Right cardiac atrium (tissue), 5 donors: Measurements from ENCODE around the gene LRRC9. TPM values are rescaled to one million over a fixed set of nuclear protein-coding genes. Genes with fewer than 3 reads are reported as not detected.
A peak's percentile ranks its signal among the peaks of the same experiment; 100 is the strongest.
"Not testable (repeated sequence)": the region's sequence is repeated elsewhere in the genome, so short reads cannot be mapped to it uniquely, and the experiment has no call there.

Experiments used
- ATAC-seq, 2 donors: fragments of 200-7000 bp; cut with Tn5 transposase; one replicate each; pipeline versions ENCODE4 v1.8.0 to v1.9.1; 2020; ENCODE audit warnings: moderate library complexity in 2 of 2, mild to moderate bottlenecking in 1 of 2
- DNase-seq, 3 donors: peaks; one replicate each; pipeline ENCODE4 v3.0.0-alpha.2; 2020
- H3K27ac ChIP-seq: one replicate; pipeline ENCODE4 v1.5.1; 2013; ENCODE audit warnings: mild to moderate bottlenecking, low read length, control low read depth, moderate library complexity
- H3K27me3 ChIP-seq: one replicate; pipeline ENCODE4 v1.6.1; 2013; ENCODE audit not compliant: control insufficient read depth, insufficient read depth
- H3K4me1 ChIP-seq: one replicate; pipeline ENCODE4 v1.6.1; 2013; ENCODE audit warnings: low read length; ENCODE audit not compliant: control insufficient read depth, insufficient read depth
- H3K4me3 ChIP-seq: one replicate; pipeline ENCODE4 v1.5.1; 2013; ENCODE audit warnings: low read length, control low read depth
- H3K9me3 ChIP-seq: one replicate; pipeline ENCODE4 v1.6.1; 2013; ENCODE audit warnings: low read length; ENCODE audit not compliant: control insufficient read depth
- WGBS: extraction: QIAGEN DNeasy Blood & Tissue Kit; methylation state at CpG from one replicate; pipeline ENCODE4 v1.1.7; 2013; 5-methylcytosine and 5-hydroxymethylcytosine counted together
- intact Hi-C, 4 donors: fragments of 100-400 bp; cut with DNase I; formaldehyde crosslinking; loops; one replicate each; pipeline versions ENCODE4 v1.11.0 to v1.14.0; 2022 to 2023
- polyA plus RNA-seq: library from polyadenylated mRNA; stranded (reverse); fragments of 200-250 nt; gene quantifications from one replicate; pipeline ENCODE4 v1.2.3, GENCODE V29; 2013
- total RNA-seq, 4 donors: library from RNA; stranded (reverse); fragmentation: NEBNext Ultra II Directional; extraction: Animal tissue kit (Norgen Biotek cat#: 25700); gene quantifications; one replicate each; pipeline ENCODE4 v1.2.1, GENCODE V29; 2021
- donor health status: healthy with polysubstance abuse.
- donor health status: DM: no; HTN: yes; CAD: no.
- donor health status: DM: no; HTN: no; CAD: no.
- donor health status: DM: no; HTN: yes; CAD: no; lungs with severe emphysema.
- donor health status: DM: yes; HTN: yes; CAD: no.

The LRRC9 gene
- total and polyA plus RNA-seq, 5 donors, result 0.07 to 0.18 TPM; not detected in 3

GRCh38 chr14:59912443-59912842 lies 7.5 kb upstream of the LRRC9 start:
- no peaks in the 10 kb centered on the region for H3K4me1 ChIP-seq
- H3K4me3 ChIP-seq, result no peak overlapping the region
- ATAC-seq (no peak), DNase-seq (no peak)
- H3K27me3 ChIP-seq, result no peaks in the 10 kb centered on the region
- no peaks in the 10 kb centered on the region for H3K9me3 ChIP-seq
- H3K27ac ChIP-seq, result no peak overlapping the region
- intact Hi-C loops, result no loop called here
- 73% methylated on average over 2 of the region's 2 CpGs for WGBS

DNA sequence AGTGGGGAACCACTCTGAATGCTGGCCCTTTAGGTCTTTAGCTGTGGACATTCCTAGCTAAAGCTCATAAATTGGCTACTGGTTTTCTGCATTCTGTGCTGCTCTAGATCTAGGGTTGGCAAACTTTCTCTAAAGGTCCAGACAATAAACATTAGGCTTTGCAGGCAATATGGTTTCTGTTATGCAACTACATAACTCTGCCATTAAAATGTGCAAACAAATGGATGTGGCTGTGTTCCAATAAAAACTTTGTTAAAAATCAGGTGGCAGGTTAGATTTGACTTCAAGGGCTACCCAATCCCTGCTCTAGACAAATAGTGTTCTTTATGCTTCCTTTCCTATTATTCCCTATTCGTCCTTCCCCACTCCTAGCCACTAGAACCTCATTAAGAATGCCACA lies 6.8 kb upstream of the LRRC9 start:
- no peak for DNase-seq
- 84% methylated on average over 1 of the region's 1 CpG for WGBS
- ATAC-seq, result no peak
- no peaks in the 10 kb centered on the region for H3K4me1 ChIP-seq
- no peak overlapping the region for H3K4me3 ChIP-seq
- H3K9me3 ChIP-seq, result no peaks in the 10 kb centered on the region
- intact Hi-C loops, result no loop called here
- no peak overlapping the region for H3K27ac ChIP-seq
- no peaks in the 10 kb centered on the region for H3K27me3 ChIP-seq

DNA sequence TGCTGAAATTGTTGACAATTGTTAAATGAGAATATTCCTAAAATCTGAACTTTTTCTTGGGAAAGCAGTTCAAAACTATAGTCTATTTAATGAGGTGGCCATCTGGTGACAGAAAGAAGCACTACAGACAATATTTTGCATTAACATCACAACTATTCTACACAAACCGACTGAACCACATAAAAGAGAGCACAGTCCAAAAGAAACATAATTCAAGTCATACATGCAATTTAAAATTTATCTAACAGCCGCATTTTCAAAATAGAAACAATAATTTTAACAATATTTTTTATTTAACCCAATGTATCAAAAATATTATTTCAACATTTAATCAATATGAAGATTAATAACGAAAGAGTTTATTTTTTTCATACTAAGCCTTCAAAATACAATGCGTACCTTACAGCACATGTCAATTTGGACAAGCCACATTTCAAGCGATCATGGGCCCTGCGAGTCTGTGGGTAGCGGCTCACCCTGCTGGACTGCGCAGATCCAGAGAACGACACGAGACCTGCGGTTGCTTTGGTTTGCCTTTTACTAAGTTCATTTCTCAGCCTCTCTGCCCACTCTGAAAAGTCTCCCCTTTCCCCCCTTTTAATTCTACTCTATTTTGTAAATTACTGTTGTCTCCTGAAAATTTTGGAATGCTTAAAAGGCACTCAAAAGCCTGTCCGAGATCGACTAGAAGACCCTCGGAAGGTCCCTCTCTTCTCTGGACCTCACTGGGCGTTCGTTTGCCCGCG lies 947 bp upstream of the LRRC9 start:
- no peaks in the 10 kb centered on the region for H3K4me1 ChIP-seq
- H3K27me3 ChIP-seq, result no peaks in the 10 kb centered on the region
- no peak overlapping the region for H3K27ac ChIP-seq
- DNase-seq (peak in 2 of 3 donors; percentile 22 to 39), ATAC-seq (peak; percentile 66 to 71)
- under 1% methylated on average over 18 of the region's 18 CpGs for WGBS
- intact Hi-C loops, result no loop called here
- H3K4me3 ChIP-seq, result peak overlapping the region; percentile 47
- H3K9me3 ChIP-seq, result no peaks in the 10 kb centered on the region

GRCh38 chr14:59920378-59920683 lies 387 bp downstream of the LRRC9 start:
- no peak for DNase-seq
- Histone ChIP-seq H3K4me3 (no peak overlapping the region), H3K27ac (no peak overlapping the region), H3K4me1 (no peaks in the 10 kb centered on the region), H3K27me3 (no peaks in the 10 kb centered on the region), H3K9me3 (no peaks in the 10 kb centered on the region)
- intact Hi-C loops, result no loop called here
- 61% methylated on average over 1 of the region's 1 CpG for WGBS
- no peak for ATAC-seq

DNA sequence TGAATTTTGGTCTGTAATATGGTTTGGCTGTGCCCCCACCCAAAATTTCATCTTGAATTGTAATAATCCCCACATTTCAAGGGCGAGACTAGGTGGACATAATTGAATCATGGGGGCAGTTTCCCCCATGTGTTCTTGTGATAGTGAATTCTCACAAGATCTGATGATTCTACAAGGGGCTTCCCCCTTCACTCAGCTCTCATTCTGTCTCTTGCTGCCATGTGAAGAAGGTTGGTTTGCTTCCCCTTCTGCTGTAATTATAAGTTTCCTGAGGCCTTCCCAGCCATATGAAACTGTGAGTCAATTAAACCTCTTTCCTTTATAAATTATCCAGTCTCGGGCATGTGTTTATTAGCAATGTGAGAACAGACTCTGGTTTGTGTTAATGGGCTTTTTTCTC lies 5.9 kb downstream of the LRRC9 start:
- Histone ChIP-seq H3K9me3 (no peaks in the 10 kb centered on the region), H3K4me3 (no peak overlapping the region), H3K27ac (no peak overlapping the region), H3K4me1 (no peaks in the 10 kb centered on the region), H3K27me3 (no peaks in the 10 kb centered on the region)
- intact Hi-C loops, result no loop called here
- no peak for ATAC-seq
- DNase-seq, result no peak
- WGBS, result 64% methylated on average over 2 of the region's 2 CpGs

GRCh38 chr14:59926534-59926933 lies 6.6 kb downstream of the LRRC9 start:
- ATAC-seq (no peak), DNase-seq (no peak)
- intact Hi-C loops, result no loop called here
- Histone ChIP-seq H3K27me3 (no peaks in the 10 kb centered on the region), H3K9me3 (no peaks in the 10 kb centered on the region), H3K4me3 (no peak overlapping the region), H3K27ac (no peak overlapping the region), H3K4me1 (no peaks in the 10 kb centered on the region)
- 92% methylated on average over 1 of the region's 1 CpG for WGBS

DNA sequence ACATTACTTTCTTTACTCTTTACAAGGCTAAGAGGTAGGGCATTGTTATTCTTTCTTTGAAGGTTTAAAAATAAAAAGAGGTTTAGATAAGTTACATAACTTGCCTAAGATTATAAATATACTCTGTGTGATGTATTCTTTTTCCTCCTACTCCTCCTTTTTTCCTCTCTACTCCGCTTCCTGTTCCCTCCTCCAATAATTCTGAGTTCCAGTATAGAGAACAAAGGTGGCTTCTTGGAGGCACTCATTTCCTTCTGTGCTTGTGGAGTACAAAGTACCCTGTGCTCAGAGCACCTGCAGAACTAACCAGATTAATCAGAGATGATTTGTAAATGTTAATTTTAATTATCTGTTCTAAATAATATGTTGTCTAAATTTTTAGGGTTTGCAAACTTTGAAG lies 11.3 kb downstream of the LRRC9 start:
- no peaks in the 10 kb centered on the region for H3K4me1 ChIP-seq
- WGBS, result 45% methylated on average over 1 of the region's 1 CpG
- no peak for ATAC-seq
- no peaks in the 10 kb centered on the region for H3K9me3 ChIP-seq
- no peak overlapping the region for H3K27ac ChIP-seq
- no peaks in the 10 kb centered on the region for H3K27me3 ChIP-seq
- no peak overlapping the region for H3K4me3 ChIP-seq
- no peak for DNase-seq
- intact Hi-C loops, result no loop called here

DNA sequence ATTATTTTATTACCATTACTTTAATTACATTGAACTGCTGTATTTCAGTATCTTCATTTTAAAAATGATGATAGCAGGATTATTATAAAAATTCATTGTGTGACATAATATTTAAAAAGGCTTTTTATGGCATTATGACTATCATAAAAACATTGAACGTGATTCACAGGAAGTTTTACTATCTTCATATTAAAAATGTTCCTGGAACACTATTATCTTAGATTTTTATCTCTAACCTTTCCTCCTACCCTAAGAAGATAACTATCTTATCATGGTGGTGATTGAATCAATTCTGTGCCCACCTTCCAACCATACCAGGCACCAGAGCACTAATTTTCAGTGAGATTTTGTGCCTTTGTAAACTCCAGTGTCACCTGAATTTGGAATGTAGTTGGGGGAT lies 16.2 kb downstream of the LRRC9 start:
- intact Hi-C loops, result no loop called here
- H3K27me3 ChIP-seq, result no peaks in the 10 kb centered on the region
- ATAC-seq (no peak), DNase-seq (no peak)
- no peaks in the 10 kb centered on the region for H3K9me3 ChIP-seq
- no peak overlapping the region for H3K27ac ChIP-seq
- H3K4me3 ChIP-seq, result no peak overlapping the region
- no peaks in the 10 kb centered on the region for H3K4me1 ChIP-seq
- 48% methylated on average over 1 of the region's 1 CpG for WGBS

GRCh38 chr14:59939828-59940227 lies 19.9 kb downstream of the LRRC9 start:
- WGBS, result 71% methylated on average over 3 of the region's 3 CpGs
- Histone ChIP-seq H3K4me3 (no peak overlapping the region), H3K4me1 (no peaks in the 10 kb centered on the region), H3K9me3 (no peaks in the 10 kb centered on the region), H3K27ac (no peak overlapping the region), H3K27me3 (no peaks in the 10 kb centered on the region)
- ATAC-seq (no peak), DNase-seq (no peak)
- intact Hi-C loops, result no loop called here

DNA sequence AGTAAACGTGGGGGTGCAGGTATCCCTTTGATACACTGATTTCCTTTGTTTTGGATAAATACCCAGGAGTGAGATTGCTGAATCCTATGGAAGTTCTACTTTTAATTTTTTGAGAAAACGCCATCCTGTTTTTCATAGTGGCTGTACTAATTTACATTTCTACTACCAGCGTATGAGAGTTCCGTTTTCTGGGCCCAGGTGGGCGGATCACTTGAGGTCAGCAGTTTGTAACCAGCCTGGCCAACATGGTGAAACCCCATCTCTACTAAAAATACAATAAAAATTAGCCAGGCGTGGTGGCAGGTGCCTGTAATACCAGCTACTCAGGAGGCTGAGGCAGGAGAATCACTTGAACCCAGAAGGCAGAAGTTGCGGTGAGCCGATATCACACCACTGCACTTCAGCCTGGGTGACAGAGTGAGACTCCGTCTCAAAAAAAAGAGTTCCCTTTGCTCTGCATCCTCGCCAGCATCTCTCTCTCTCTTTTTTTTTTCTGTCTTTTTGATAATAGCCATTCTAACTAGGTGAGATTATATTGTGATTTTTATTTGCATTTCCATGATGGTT lies 22.4 kb downstream of the LRRC9 start:
- ATAC-seq, H3K4me1 ChIP-seq, H3K27ac ChIP-seq, H3K4me3 ChIP-seq, intact Hi-C loops, H3K27me3 ChIP-seq, DNase-seq, H3K9me3 ChIP-seq: not testable (repeated sequence)
- 83% methylated on average over 10 of the region's 10 CpGs for WGBS

DNA sequence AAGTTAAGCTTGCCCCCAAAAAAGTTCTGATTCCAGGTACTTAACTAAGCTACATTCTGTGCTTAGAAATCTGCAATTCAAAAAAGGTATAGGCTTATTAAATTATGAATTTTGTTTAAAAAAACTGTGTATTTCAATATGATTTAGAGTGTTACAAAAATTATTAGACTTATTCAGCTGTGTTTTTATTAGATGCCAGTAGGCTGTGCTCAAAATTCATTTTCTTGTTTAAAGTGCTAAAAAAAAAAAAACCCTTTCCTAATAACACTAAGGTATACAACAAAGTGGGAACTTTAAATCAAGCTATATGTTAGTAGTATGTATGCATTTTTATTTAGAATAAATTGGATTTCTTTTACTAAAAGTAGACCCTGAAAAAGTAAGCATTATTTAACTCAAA lies 25.0 kb downstream of the LRRC9 start:
- DNase-seq, result no peak
- no peaks in the 10 kb centered on the region for H3K27me3 ChIP-seq
- no peak overlapping the region for H3K27ac ChIP-seq
- ATAC-seq, result no peak
- intact Hi-C loops, result no loop called here
- no peaks in the 10 kb centered on the region for H3K9me3 ChIP-seq
- no peak overlapping the region for H3K4me3 ChIP-seq
- no peaks in the 10 kb centered on the region for H3K4me1 ChIP-seq

- ATAC-seq, H3K9me3 ChIP-seq, H3K4me3 ChIP-seq, H3K27me3 ChIP-seq, H3K4me1 ChIP-seq, intact Hi-C loops, DNase-seq, H3K27ac ChIP-seq: not testable (repeated sequence)
- WGBS, result 88% methylated on average over 19 of the region's 30 CpGs
These were observed 32.2 kb downstream of the LRRC9 start for GRCh38 chr14:59952141-59952540.
